GM12878 (cell line): ENCODE data around the gene N4BP2L2. TPM values are rescaled to one million over a fixed set of nuclear protein-coding genes. Genes with fewer than 3 reads are reported as not detected.
A peak's percentile ranks its signal among the peaks of the same experiment; 100 is the strongest.

Source experiments
- ATAC-seq: fragments of 200-7000 bp; cut with Tn5 transposase; 3 replicates; pipeline ENCODE4 v1.9.1; 2020; ENCODE audit warnings: mild to moderate bottlenecking, moderate library complexity
- BruUV-seq: library from RNA; stranded (reverse); fragments of 400-500 nt; replicated peaks from 2 replicates; lab custom pipeline; 2021; lab: Mats Ljungman, UMichigan
- CTCF ChIA-PET: fragments of 300-600 bp; sonication (Branson Sonifier 250); formaldehyde crosslinking; extraction: SDS; loops from one replicate; lab custom pipeline; 2021; ENCODE audit warnings: inconsistent platforms; lab: Yijun Ruan, JAX
- POLR2A ChIA-PET: fragments of 350-600 bp; formaldehyde crosslinking; extraction: SDS; loops from one replicate; lab custom pipeline; 2021; ENCODE audit warnings: inconsistent platforms; lab: Charles Lee
- RAD21 ChIA-PET: fragments of 300-600 bp; sonication (Branson Sonifier 250); formaldehyde crosslinking; loops from one replicate; lab custom pipeline; 2023; ENCODE audit warnings: antibody characterized with exemption; ENCODE audit not compliant: unreplicated experiment; lab: Charles Lee
- SMC1A ChIA-PET: fragments of 300-600 bp; sonication (Branson Sonifier 250); formaldehyde crosslinking; loops from one replicate; lab custom pipeline; 2023; ENCODE audit not compliant: unreplicated experiment, uncharacterized antibody; lab: Charles Lee
- DNase-seq: peaks from one replicate; pipeline ENCODE4 v3.0.0-alpha.2; 2011; ENCODE audit warnings: low read depth, low spot score
- FAIRE-seq: peaks from 3 replicates; lab custom pipeline; 2011; peaks lifted over from hg19 to GRCh38; lab: Jason Lieb, UNC
- H2AFZ ChIP-seq: 2 replicates; pipeline ENCODE4 v1.6.0; 2011; ENCODE audit warnings: low read depth, low read length, control low read depth; ENCODE audit not compliant: control insufficient read depth
- H3K27ac ChIP-seq: 2 replicates; pipeline ENCODE4 v1.5.1; 2011; ENCODE audit warnings: control low read depth; ENCODE audit not compliant: control insufficient read depth, insufficient read depth
- H3K27me3 ChIP-seq, 2 experiments: replicated peaks in 1 of 2; 2 replicates each; pipeline versions ENCODE4 v1.6.0 to v1.6.1; 2011; ENCODE audit warnings: low read length in 1 of 2; ENCODE audit not compliant: control insufficient read depth in 2 of 2, insufficient read depth in 2 of 2
- H3K36me3 ChIP-seq, 2 experiments: 2 replicates each; pipeline ENCODE4 v1.5.1; 2011; ENCODE audit warnings: low read length in 1 of 2; ENCODE audit not compliant: control insufficient read depth in 2 of 2, insufficient read depth in 2 of 2
- H3K4me1 ChIP-seq: 2 replicates; pipeline ENCODE4 v1.6.1; 2011; ENCODE audit warnings: mild to moderate bottlenecking, low read length, moderate library complexity, mixed read lengths; ENCODE audit not compliant: control insufficient read depth, insufficient read depth
- H3K4me2 ChIP-seq: 2 replicates; pipeline ENCODE4 v1.6.0; 2011; ENCODE audit warnings: control low read depth; ENCODE audit not compliant: control insufficient read depth, insufficient read depth
- H3K4me3 ChIP-seq: fragments of 200-600 bp; sonication (generic); 2 replicates; pipeline ENCODE4 v1.5.1; 2016
- H3K79me2 ChIP-seq: 2 replicates; pipeline ENCODE4 v1.6.0; 2011; ENCODE audit warnings: low read length; ENCODE audit not compliant: control insufficient read depth, insufficient read depth
- H3K9ac ChIP-seq: 2 replicates; pipeline ENCODE4 v1.8.0; 2011; ENCODE audit warnings: low read length, control low read depth, mixed read lengths; ENCODE audit not compliant: control insufficient read depth, insufficient read depth
- H3K9me3 ChIP-seq: replicated peaks from 3 replicates; pipeline ENCODE4 v1.5.1; 2011; ENCODE audit warnings: mild to moderate bottlenecking, low read length; ENCODE audit not compliant: control insufficient read depth, insufficient read depth
- H4K20me1 ChIP-seq: 2 replicates; pipeline ENCODE4 v1.6.0; 2011; ENCODE audit not compliant: control insufficient read depth, insufficient read depth
- CEBPB ChIP-seq, 2 experiments: fragments of 150-350 bp in 1 of 2; IDR thresholded peaks; 2 replicates each; pipeline ENCODE4 v1.6.1; 2012 to 2014; ENCODE audit warnings: low read depth in 2 of 2, low read length in 2 of 2, borderline replicate concordance in 1 of 2, inconsistent platforms in 1 of 2
- ETV6 ChIP-seq, 2 experiments: fragments of 450-650 bp in 1 of 2; IDR thresholded peaks in 1 of 2; conservative IDR thresholded peaks in 1 of 2; 2 replicates each; pipeline ENCODE4 v1.6.1; 2014; ENCODE audit warnings: antibody characterized with exemption in 1 of 2, borderline replicate concordance in 1 of 2, low read depth in 1 of 2, mild to moderate bottlenecking in 1 of 2, moderate library complexity in 1 of 2
- JUND ChIP-seq: IDR thresholded peaks from 2 replicates; pipeline ENCODE4 v1.6.1; 2012; ENCODE audit warnings: low read depth, mild to moderate bottlenecking, low read length, improper control_type of control experiment, moderate library complexity
- KDM1A ChIP-seq: fragments of 200-600 bp; sonication (generic); IDR thresholded peaks from 2 replicates; pipeline ENCODE4 v1.6.1; 2016; ENCODE audit warnings: borderline replicate concordance
- NFXL1 ChIP-seq: fragments of 450-650 bp; IDR thresholded peaks from 2 replicates; pipeline ENCODE4 v1.6.1; 2017; ENCODE audit warnings: antibody characterized with exemption, mild to moderate bottlenecking, borderline replicate concordance
- RAD51 ChIP-seq: fragments of 450-650 bp; IDR thresholded peaks from 2 replicates; pipeline ENCODE4 v1.6.1; 2016; ENCODE audit warnings: moderate library complexity, mild to moderate bottlenecking, inconsistent platforms
- SPI1 ChIP-seq: IDR thresholded peaks from 2 replicates; pipeline ENCODE4 v1.6.1; 2011; ENCODE audit warnings: low read depth, mild to moderate bottlenecking, low read length, moderate library complexity, borderline replicate concordance; ENCODE audit not compliant: insufficient read depth
- WRNIP1 ChIP-seq: IDR thresholded peaks from 2 replicates; pipeline ENCODE4 v1.6.1; 2011; ENCODE audit warnings: low read depth, low read length, improper control_type of control experiment, borderline replicate concordance
- WGBS: methylation state at CpG from one replicate; pipeline ENCODE4 v1.1.6; 2016; ENCODE audit warnings: low lambda C conversion rate; ENCODE audit not compliant: insufficient replicate concordance, insufficient coverage; ENCODE audit errors: missing lambda C conversion rate; 5-methylcytosine and 5-hydroxymethylcytosine counted together
- in situ Hi-C: fragments of 300-500 bp; cut with MboI; formaldehyde crosslinking; loops from 9 replicates; pipeline ENCODE4 v1.14.3; 2018; ENCODE audit warnings: mixed read lengths
- intact Hi-C: fragments of 100-400 bp; cut with micrococcal nuclease; formaldehyde crosslinking; loops from one replicate; pipeline ENCODE4 v1.14.2; 2022; ENCODE audit not compliant: unreplicated experiment
- polyA plus RNA-seq, 11 experiments: library from polyadenylated mRNA; depleted of rRNA in 4 of 11; unstranded in 6 of 11; stranded (reverse) in 5 of 11; fragments of >200 nt; fragmentation: Nextera tagmentation in 4 of 11; fragmentation: Illumina TruSeq in 1 of 11; extraction: Ambion mirVana in 4 of 11; extraction: Trizol in 1 of 11; gene quantifications; 1 replicate in 1 of 11; 2 replicates in 10 of 11; pipeline versions ENCODE4 v1.2.1 to v1.2.3, GENCODE V29; 2011 to 2016; ENCODE audit warnings: inconsistent platforms in 2 of 11, missing spikeins in 2 of 11, low read depth in 1 of 11
- total RNA-seq, 4 experiments: library from RNA; depleted of rRNA in 3 of 4; stranded (reverse); fragments of >200 nt in 3 of 4; fragmentation: Illumina TruSeq in 1 of 4; extraction: Trizol in 1 of 4; gene quantifications; 2 replicates each; pipeline versions ENCODE4 v1.2.1 to v1.2.3, GENCODE V29; 2013 to 2021
- TF ChIP-seq, protein P1 (sequence below): fragments of 450-650 bp; IDR thresholded peaks from 2 replicates; pipeline ENCODE4 v1.6.1; 2016; ENCODE audit warnings: mild to moderate bottlenecking

Gene N4BP2L2
- total and polyA plus RNA-seq, 10 of the 15 experiments (the other 5 are each of a cell fraction or from before 2014, with no cell fraction given) = 41.7 to 87.1 (median 61.2) TPM

GRCh38 chr13:32384702-32385101, 153.9 kb downstream of the N4BP2L2 start:
- no peak for FAIRE-seq
- intact Hi-C loops (no loop called here), in situ Hi-C loops (no loop called here)
- no peak overlapping the region for H2AFZ ChIP-seq
- TF ChIP-seq KDM1A = no peak
- TF ChIP-seq NFXL1 = no peak
- TF ChIP-seq ETV6 (conservative IDR thresholded peaks at IDR 0.05 in 1 of 2, IDR thresholded peaks at IDR 0.05 in 1 of 2; ENCODE audit: borderline replicate concordance in 1 of 2, low read depth in 1 of 2) = no peak
- TF ChIP-seq WRNIP1 = no peak
- TF ChIP-seq RAD51 = no peak
- no peak for TF ChIP-seq CEBPB (IDR thresholded peaks at IDR 0.05; ENCODE audit: borderline replicate concordance in 1 of 2, low read depth in 2 of 2, low read length in 2 of 2)
- TF ChIP-seq, protein P1, sequence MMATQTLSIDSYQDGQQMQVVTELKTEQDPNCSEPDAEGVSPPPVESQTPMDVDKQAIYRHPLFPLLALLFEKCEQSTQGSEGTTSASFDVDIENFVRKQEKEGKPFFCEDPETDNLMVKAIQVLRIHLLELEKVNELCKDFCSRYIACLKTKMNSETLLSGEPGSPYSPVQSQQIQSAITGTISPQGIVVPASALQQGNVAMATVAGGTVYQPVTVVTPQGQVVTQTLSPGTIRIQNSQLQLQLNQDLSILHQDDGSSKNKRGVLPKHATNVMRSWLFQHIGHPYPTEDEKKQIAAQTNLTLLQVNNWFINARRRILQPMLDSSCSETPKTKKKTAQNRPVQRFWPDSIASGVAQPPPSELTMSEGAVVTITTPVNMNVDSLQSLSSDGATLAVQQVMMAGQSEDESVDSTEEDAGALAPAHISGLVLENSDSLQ = peak; percentile 18; the same call in 1 of the 2 replicates
- TF ChIP-seq SPI1 = peak; percentile 93
- TF ChIP-seq JUND = no peak
- TF ChIP-seq, all 136 proteins: peak for 2
- Histone ChIP-seq H3K9ac (no peak overlapping the region), H3K27ac (no peak overlapping the region), H3K4me2 (no peak overlapping the region), H4K20me1 (no peaks in the 10 kb centered on the region), H3K27me3 (no peaks in the 10 kb centered on the region), H3K4me3 (no peak overlapping the region), H3K36me3 (peaks cover 3 to 15% of the 10 kb centered on the region in 2 experiments), H3K79me2 (no peaks in the 10 kb centered on the region), H3K4me1 (no peaks in the 10 kb centered on the region), H3K9me3 (no peaks in the 10 kb centered on the region)
- WGBS = 50% methylated on average over 2 of the region's 2 CpGs
- ChIA-PET POLR2A (no interaction called here), CTCF (interaction anchor here (0.9 kb wide), 1 partner anchor 43 kb away, joined by 3 read pairs; the partner anchor contains the start of gene N4BP2L1), SMC1A (interaction anchor here (1.1 to 1.7 kb wide), 5 partner anchors 12 to 197 kb away, joined by 3 to 7 read pairs (median 5); partner anchors contain the start of gene N4BP2L1), RAD21 (interaction anchor here (1.2 kb wide), 1 partner anchor 58 kb away, joined by 5 read pairs; no protein-coding TSS in a partner anchor)
- DNase-seq = no peak
- peak; percentile 38; the same call in 2 of the 3 replicates for ATAC-seq
- BruUV-seq = no TSS peak
